ENCODE results near the gene RBM39.

DNA sequence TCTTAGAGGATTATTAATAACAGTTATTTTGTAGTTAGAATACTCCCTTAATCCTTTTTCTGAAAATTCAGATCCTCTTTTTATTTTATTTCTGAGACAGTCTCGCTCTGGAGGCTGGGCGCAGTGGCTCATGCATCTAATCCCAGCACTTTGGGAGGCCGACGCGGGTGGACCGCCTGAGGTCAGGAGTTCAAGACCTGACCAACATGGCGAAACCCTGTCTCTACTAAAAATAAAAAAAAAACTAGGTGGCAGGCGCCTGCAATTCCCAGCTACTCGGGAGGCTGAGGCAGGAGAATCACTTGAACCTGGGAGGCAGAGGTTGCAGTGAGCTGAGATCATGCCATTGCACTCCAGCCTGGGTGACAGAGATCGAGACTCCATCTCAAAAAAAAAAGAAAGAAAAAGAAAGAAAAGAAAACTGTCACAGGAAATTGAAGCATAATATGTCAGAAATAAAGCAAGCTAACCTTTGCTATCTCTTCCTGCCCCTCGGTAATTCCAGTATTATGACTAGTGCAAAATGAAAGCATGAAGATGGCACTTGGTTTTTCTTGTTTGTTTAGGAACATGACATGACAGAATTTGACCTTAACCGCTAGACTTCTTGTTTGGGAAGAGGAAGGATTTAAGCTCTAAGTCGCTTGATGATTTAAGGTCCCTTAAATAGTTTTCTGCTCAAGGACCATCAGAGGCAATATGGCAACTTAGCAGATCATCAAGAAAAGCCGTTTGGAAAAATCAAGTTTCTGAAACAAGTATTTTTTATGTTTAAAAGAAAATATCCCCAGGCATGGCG, 1.8 kb upstream of the RBM39 start:
- TF ChIP-seq CREB1 (CRISPR knock-in tag; IDR thresholded peaks at IDR 0.05; ENCODE audit: low read depth) (no peak), NANOG (IDR thresholded peaks at IDR 0.05; ENCODE audit: borderline replicate concordance) (no peak), EZH2 (IDR thresholded peaks at IDR 0.05; ENCODE audit: low read depth, unreplicated experiment) (no peak), POLR2AphosphoS5 (IDR thresholded peaks at IDR 0.05; ENCODE audit: low read depth) (no peak), JUNB (IDR thresholded peaks at IDR 0.05; ENCODE audit: unreplicated experiment) (no peak), EZH2phosphoT487 (IDR thresholded peaks at IDR 0.05; ENCODE audit: unreplicated experiment) (no peak)
- TF ChIP-seq, protein P1, sequence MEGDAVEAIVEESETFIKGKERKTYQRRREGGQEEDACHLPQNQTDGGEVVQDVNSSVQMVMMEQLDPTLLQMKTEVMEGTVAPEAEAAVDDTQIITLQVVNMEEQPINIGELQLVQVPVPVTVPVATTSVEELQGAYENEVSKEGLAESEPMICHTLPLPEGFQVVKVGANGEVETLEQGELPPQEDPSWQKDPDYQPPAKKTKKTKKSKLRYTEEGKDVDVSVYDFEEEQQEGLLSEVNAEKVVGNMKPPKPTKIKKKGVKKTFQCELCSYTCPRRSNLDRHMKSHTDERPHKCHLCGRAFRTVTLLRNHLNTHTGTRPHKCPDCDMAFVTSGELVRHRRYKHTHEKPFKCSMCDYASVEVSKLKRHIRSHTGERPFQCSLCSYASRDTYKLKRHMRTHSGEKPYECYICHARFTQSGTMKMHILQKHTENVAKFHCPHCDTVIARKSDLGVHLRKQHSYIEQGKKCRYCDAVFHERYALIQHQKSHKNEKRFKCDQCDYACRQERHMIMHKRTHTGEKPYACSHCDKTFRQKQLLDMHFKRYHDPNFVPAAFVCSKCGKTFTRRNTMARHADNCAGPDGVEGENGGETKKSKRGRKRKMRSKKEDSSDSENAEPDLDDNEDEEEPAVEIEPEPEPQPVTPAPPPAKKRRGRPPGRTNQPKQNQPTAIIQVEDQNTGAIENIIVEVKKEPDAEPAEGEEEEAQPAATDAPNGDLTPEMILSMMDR (conservative IDR thresholded peaks at IDR 0.05; ENCODE audit: low read depth in 2 of 2), result no peak

Data from GM23338 (cell line).